PC-9 (cell line): ENCODE measurements around the gene BPI. TPM values are rescaled to one million over a fixed set of nuclear protein-coding genes. Genes with fewer than 3 reads are reported as not detected.
"Not testable (repeated sequence)": the region's sequence is repeated elsewhere in the genome, so short reads cannot be mapped to it uniquely, and the experiment has no call there.

Source experiments
- BruUV-seq: library from RNA; stranded (reverse); fragments of 400-500 nt; replicated peaks from 2 replicates; lab custom pipeline; 2021; lab: Mats Ljungman, UMichigan
- CTCF ChIA-PET: fragments of 300-600 bp; sonication (Branson Sonifier 250); formaldehyde crosslinking; loops from one replicate; lab custom pipeline; 2022; ENCODE audit warnings: antibody characterized with exemption; lab: Charles Lee
- POLR2A ChIA-PET: fragments of 300-600 bp; sonication (Branson Sonifier 250); formaldehyde crosslinking; loops from one replicate; lab custom pipeline; 2022; ENCODE audit warnings: antibody characterized with exemption; ENCODE audit not compliant: unreplicated experiment; lab: Charles Lee
- DNase-seq, 2 experiments: peaks; one replicate each; pipeline versions ENCODE4 v3.0.0 to v3.0.0-alpha.2; 2015 to 2022; ENCODE audit warnings: mixed read lengths in 1 of 2
- H2AFZ ChIP-seq: fragments of 200-600 bp; sonication (generic); 2 replicates; pipeline ENCODE4 v1.8.1; 2017; ENCODE audit warnings: antibody characterized with exemption
- H3F3A ChIP-seq: fragments of 200-600 bp; sonication (generic); 2 replicates; pipeline ENCODE4 v1.8.1; 2017; ENCODE audit warnings: antibody characterized with exemption, mild to moderate bottlenecking, low read depth; ENCODE audit not compliant: insufficient read depth
- H3K27ac ChIP-seq: fragments of 200-600 bp; sonication (generic); 2 replicates; pipeline ENCODE4 v1.6.1; 2016; ENCODE audit warnings: mixed run types
- H3K27me3 ChIP-seq: fragments of 200-600 bp; sonication (generic); 2 replicates; pipeline ENCODE4 v1.6.1; 2016; ENCODE audit warnings: low read depth, mixed run types; ENCODE audit not compliant: insufficient read depth
- H3K36me3 ChIP-seq: fragments of 200-600 bp; sonication (generic); 2 replicates; pipeline ENCODE4 v1.6.1; 2016; ENCODE audit warnings: low read depth, mixed run types
- H3K4me1 ChIP-seq: fragments of 200-600 bp; sonication (generic); replicated peaks from 2 replicates; pipeline ENCODE4 v1.6.1; 2016; ENCODE audit warnings: mixed run types; ENCODE audit not compliant: insufficient read depth
- H3K4me2 ChIP-seq: fragments of 200-600 bp; sonication (generic); 2 replicates; pipeline ENCODE4 v1.6.1; 2017; ENCODE audit warnings: mixed run types
- H3K4me3 ChIP-seq: fragments of 200-600 bp; sonication (generic); 2 replicates; pipeline ENCODE4 v1.6.1; 2016; ENCODE audit warnings: mixed run types
- H3K79me2 ChIP-seq: fragments of 200-600 bp; sonication (generic); 2 replicates; pipeline ENCODE4 v1.6.1; 2017; ENCODE audit warnings: low read depth, mixed run types
- H3K9me2 ChIP-seq: fragments of 200-600 bp; sonication (generic); 2 replicates; pipeline ENCODE4 v1.8.1; 2017; ENCODE audit warnings: mild to moderate bottlenecking; ENCODE audit not compliant: insufficient read depth
- H3K9me3 ChIP-seq: fragments of 200-600 bp; sonication (generic); 2 replicates; pipeline ENCODE4 v1.8.1; 2016; ENCODE audit warnings: low read depth; ENCODE audit not compliant: insufficient read depth
- H4K20me1 ChIP-seq: fragments of 200-600 bp; sonication (generic); 2 replicates; pipeline ENCODE4 v1.8.1; 2017; ENCODE audit not compliant: insufficient read depth
- EZH2 ChIP-seq: fragments of 200-600 bp; sonication (generic); IDR thresholded peaks from 2 replicates; pipeline ENCODE4 v1.8.0; 2017; ENCODE audit warnings: antibody characterized with exemption, low read depth
- intact Hi-C: fragments of 100-400 bp; cut with micrococcal nuclease; formaldehyde crosslinking; loops from one replicate; pipeline ENCODE4 v1.10.0; 2022; ENCODE audit not compliant: unreplicated experiment
- total RNA-seq: library from RNA; stranded (reverse); gene quantifications from 2 replicates; pipeline ENCODE4 v1.2.3, GENCODE V29; 2021
- TF ChIP-seq, protein P1 (sequence below): fragments of 200-600 bp; sonication (generic); conservative IDR thresholded peaks from 2 replicates; pipeline ENCODE4 v1.6.1; 2017; ENCODE audit warnings: mixed run types, antibody characterized with exemption, mild to moderate bottlenecking, moderate library complexity

BPI gene
- total RNA-seq, 1 experiment from 2014 or later: not detected

DNA sequence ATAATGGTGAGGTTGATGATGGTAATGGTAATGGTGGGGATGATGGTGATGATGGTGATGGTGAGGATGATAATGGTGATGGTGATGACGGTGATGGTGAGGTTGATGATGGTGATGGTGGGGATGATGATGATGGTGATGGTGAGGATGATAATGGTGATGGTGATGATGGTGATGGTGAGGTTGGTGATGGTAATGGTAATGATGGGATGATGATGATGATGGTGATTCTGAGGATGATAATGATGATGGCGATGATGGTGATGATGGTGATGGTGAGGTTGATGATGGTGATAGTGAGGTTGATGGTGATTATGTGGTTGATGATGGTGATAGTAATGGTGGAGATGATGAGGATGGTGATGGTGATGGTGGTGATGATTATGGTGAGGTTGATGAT lies 9.7 kb downstream of the BPI start:
- Histone ChIP-seq H3K4me1 (no peaks in the 10 kb centered on the region), H3K9me2 (no peaks in the 10 kb centered on the region), H3K9me3 (no peaks in the 10 kb centered on the region), H2AFZ (no peak overlapping the region), H3F3A (no peaks in the 10 kb centered on the region), H3K4me2 (no peak overlapping the region), H3K36me3 (no peaks in the 10 kb centered on the region), H4K20me1 (no peaks in the 10 kb centered on the region), H3K27me3 (peaks cover 52% of the 10 kb centered on the region), H3K4me3 (no peak overlapping the region), H3K27ac (no peak overlapping the region), H3K79me2 (no peaks in the 10 kb centered on the region)
- DNase-seq: no peak
- CTCF ChIA-PET: no interaction called here
- TF ChIP-seq, protein P1, sequence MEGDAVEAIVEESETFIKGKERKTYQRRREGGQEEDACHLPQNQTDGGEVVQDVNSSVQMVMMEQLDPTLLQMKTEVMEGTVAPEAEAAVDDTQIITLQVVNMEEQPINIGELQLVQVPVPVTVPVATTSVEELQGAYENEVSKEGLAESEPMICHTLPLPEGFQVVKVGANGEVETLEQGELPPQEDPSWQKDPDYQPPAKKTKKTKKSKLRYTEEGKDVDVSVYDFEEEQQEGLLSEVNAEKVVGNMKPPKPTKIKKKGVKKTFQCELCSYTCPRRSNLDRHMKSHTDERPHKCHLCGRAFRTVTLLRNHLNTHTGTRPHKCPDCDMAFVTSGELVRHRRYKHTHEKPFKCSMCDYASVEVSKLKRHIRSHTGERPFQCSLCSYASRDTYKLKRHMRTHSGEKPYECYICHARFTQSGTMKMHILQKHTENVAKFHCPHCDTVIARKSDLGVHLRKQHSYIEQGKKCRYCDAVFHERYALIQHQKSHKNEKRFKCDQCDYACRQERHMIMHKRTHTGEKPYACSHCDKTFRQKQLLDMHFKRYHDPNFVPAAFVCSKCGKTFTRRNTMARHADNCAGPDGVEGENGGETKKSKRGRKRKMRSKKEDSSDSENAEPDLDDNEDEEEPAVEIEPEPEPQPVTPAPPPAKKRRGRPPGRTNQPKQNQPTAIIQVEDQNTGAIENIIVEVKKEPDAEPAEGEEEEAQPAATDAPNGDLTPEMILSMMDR: no peak
- no peak for TF ChIP-seq EZH2
- intact Hi-C loops: no loop called here
- BruUV-seq: no TSS peak
- POLR2A ChIA-PET: no interaction called here

DNA sequence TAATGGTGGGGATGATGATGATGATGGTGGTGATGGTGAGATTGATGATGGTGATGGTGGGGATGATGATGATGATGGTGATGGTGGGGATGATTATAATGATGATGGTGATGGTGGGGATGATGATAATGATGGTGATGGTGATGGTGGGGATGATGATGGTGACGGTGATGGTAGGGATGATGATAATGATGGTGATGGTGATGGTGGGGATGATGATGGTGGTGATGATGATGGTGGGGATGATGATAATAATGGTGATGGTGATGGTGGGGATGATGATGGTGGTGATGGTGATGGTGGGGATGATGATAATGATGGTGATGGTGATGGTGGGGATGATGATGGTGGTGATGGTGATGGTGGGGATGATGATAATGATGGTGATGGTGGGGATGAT lies 10.4 kb downstream of the BPI start:
- H3K36me3 ChIP-seq, H2AFZ ChIP-seq, BruUV-seq, CTCF ChIA-PET, H3K4me3 ChIP-seq, H3K4me1 ChIP-seq, H3K79me2 ChIP-seq, H3K9me2 ChIP-seq, H3F3A ChIP-seq, intact Hi-C loops, POLR2A ChIA-PET, H3K27ac ChIP-seq, H4K20me1 ChIP-seq, H3K9me3 ChIP-seq, DNase-seq, H3K4me2 ChIP-seq: not testable (repeated sequence)
- H3K27me3 ChIP-seq: peaks cover 49% of the 10 kb centered on the region

DNA sequence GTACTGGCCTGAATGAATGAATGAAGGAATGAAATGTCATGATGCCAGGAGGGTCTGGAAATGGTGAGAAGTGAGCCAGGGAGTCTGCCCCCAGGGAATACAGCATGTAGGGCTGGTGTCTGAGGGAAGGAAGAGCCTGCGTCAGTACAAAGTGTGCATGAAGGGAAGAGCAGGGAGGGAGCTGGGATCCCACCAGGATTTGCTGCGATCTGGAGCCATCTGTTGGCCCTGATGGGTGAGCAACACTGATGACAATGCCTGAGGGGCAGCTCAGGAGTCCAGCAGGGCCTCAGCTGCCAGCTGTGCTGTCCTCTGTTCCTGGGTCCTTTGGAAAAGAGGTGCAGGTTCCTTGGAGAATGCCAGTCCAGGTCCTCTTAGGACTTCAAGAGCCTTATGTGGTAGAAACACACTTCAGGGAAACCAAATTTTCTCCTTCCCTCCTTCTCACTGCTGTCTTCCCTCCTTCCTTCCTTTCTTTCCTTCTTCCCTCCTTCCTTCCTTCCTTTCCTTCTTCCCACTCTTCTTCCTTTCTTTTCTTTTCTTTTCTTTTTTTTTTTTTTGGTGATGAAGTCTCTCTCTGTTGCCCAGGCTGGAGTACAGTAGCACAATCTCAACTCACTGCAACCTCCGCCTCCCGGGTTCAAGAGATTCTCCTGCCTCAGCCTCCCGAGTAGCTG lies 11.5 kb downstream of the BPI start:
- H3K9me3 ChIP-seq: no peaks in the 10 kb centered on the region
- CTCF ChIA-PET: no interaction called here
- no peaks in the 10 kb centered on the region for H3K79me2 ChIP-seq
- no peak overlapping the region for H3K27ac ChIP-seq
- no peak for DNase-seq
- H3K4me1 ChIP-seq: no peaks in the 10 kb centered on the region
- TF ChIP-seq EZH2: no peak
- TF ChIP-seq, protein P1: no peak
- no peak overlapping the region for H2AFZ ChIP-seq
- H3K27me3 ChIP-seq: peaks cover 44% of the 10 kb centered on the region
- H3K4me2 ChIP-seq: no peak overlapping the region
- no peaks in the 10 kb centered on the region for H3K36me3 ChIP-seq
- BruUV-seq: no TSS peak
- H3F3A ChIP-seq: no peaks in the 10 kb centered on the region
- no peaks in the 10 kb centered on the region for H3K9me2 ChIP-seq
- no peaks in the 10 kb centered on the region for H4K20me1 ChIP-seq
- no peak overlapping the region for H3K4me3 ChIP-seq
- intact Hi-C loops: no loop called here
- POLR2A ChIA-PET: no interaction called here

DNA sequence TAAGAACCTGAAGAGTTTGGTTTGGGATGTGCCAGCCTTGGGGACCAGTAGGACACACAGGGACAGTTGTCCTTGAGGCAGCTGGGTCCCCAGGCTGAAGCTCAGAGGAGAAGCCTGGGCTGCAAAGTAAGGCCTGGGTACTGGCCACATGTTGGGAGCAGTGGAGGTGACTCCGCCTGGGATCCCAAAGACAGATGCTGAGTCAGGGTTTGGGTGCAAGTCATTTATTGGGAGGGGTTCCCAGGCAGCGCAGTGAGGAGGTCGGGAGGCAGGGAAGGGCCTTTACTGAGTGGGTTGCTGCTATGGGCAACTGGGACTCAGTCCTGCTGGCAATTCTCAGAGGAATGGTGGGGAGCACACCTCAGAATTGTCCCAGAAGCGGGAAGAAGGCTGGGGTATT lies 12.4 kb downstream of the BPI start:
- CTCF ChIA-PET: no interaction called here
- H3K4me1 ChIP-seq: no peaks in the 10 kb centered on the region
- DNase-seq: no peak
- H4K20me1 ChIP-seq: no peaks in the 10 kb centered on the region
- TF ChIP-seq, protein P1: no peak
- TF ChIP-seq EZH2: no peak
- no peaks in the 10 kb centered on the region for H3K9me3 ChIP-seq
- H3K4me2 ChIP-seq: no peak overlapping the region
- POLR2A ChIA-PET: no interaction called here
- H3K36me3 ChIP-seq: no peaks in the 10 kb centered on the region
- H3K79me2 ChIP-seq: no peaks in the 10 kb centered on the region
- H3K27me3 ChIP-seq: peaks cover 39% of the 10 kb centered on the region
- intact Hi-C loops: no loop called here
- BruUV-seq: no TSS peak
- no peak overlapping the region for H3K4me3 ChIP-seq
- H3K27ac ChIP-seq: no peak overlapping the region
- no peak overlapping the region for H2AFZ ChIP-seq
- H3K9me2 ChIP-seq: no peaks in the 10 kb centered on the region
- no peaks in the 10 kb centered on the region for H3F3A ChIP-seq
